ENCODE measurements around the gene CBX2.
"Not testable (repeated sequence)": the region's sequence is repeated elsewhere in the genome, so short reads cannot be mapped to it uniquely, and the experiment has no call there.

The CBX2 gene

DNA sequence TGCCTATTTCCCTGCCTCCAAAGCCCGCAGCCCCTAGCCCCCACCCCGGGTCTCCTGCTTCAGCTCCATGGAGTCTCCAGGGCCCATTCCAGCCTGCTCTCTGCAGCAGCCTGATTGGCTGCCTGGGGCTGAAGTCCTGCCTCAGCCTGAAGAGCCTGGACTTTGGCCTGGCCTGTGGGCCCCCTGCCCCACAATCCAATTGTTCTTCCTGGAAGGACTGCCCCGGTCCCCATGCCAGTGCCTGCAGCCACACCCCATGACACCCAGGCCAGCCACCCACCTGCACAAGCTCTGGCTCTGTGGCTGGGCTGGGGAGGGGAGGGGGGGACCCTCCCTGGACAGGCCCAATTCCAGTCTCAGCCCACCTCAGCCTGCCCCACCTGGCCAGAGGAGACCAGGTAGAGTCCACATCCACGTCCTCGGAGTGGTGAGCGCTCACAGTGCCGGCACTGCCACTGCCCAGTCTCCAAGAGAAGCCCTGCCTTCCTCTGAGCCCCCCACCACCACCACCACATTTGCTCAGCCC is 34.9 kb upstream of the CBX2 start:
- DNase-seq (ENCODE audit: low read depth) = no peak

DNA sequence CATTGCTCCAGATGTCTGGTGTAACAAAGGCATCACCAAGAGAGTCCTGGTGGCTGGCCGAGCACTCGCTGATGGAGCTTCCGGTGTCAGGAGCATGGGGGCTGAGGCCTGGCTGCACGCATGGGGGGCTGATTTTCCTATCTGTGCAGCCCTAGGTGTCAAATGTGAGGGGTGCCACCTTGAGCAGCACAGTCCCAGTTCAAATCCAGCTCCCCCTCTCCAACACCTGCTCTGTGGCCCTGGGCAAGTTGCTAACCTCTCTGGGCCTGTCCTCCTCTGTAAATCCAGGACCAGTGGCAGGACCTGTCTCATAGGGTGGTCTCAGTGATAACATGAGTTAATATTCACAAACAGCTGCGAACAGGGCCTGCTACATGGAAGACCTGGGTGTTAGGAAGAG is 34.3 kb upstream of the CBX2 start:
- DNase-seq (ENCODE audit: low read depth) = no peak

DNA sequence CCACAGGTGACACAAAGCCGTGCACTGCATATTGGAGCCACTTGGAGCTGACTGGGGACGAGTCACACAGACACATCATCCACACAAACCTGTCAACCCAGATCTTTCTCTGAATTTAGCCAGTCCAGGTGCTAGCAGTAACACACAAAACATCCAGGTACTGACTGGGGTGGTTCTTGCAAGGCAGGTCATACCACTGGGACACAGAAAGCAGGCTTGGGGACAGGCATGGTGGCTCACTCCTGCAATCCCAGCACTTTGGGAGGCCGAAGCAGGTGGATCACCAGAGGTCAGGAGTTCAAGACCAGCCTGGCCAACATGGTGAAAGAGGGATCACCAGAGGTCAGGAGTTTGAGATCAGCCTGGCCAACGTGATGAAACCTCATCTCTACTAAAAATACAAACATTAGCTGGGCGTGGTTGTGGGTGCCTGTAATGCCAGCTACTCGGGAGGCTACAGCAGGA is 32.3 kb upstream of the CBX2 start:
- no peak for DNase-seq (ENCODE audit: low read depth)

DNA sequence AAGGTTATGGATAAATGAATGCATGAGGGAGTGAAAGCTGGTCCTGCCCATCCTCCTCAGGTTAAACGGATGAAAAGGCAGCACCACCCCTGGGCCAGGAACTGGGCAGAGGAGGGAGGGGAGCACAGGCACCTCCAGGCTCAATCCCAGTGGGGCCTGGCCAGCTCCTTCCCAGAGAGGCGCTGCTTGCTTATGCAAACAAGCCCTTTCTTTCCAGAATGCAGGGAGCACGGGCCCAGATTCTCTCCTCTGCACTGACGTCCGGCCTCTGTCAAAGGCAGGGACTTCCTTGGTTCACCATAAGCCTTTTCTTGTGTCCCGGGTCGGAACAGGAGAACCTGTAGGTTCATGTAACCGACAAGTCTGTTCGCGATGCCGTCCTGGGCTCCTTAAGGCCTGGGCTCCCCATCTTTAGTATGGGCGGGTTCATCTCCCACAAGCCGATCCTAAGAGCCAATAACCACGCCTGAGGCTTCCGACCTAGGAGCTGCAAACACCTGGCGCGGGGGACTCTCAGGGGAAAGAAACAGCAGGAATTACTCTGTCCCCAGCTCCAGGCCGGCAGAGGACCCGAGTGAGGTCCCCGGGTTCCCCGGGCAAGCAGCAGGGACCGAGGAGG is 30.9 kb upstream of the CBX2 start:
- no peak for DNase-seq (ENCODE audit: low read depth)

DNA sequence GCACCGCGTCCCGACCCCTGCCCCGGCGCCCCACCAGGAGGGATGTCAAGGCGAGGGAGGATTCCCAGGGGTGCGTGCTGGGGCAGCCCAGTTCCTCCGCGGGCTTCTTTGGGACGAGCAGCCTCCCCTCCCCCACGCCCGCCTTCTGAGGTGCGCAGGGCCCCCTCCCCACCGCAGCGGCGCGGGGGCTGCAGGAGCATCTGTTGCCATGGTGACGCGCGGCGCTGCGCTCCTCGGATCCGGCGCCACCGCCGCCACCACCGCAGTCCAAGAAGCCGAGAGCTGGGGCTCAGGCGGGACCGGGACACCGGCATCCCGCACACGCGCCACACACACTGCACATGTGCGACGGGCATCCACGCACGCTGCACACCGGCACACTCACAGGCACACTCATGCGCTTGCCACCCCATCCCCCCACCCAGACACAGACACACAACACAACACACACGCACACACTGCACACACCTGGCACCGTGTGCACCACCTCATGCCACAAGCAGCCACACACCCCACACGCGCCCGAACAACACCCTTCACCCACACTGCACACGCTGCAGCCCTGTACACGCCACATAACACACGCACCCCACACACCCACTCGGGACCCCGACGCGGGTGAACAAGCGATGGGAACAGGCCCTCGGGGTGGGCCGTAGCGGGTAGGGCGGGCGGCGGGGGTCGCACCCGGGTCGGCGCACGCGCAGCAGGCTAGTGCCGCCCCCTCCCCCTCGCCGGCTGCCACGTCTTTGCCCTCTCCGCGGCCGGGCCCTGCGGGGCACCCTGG is 30.2 kb upstream of the CBX2 start:
- DNase-seq (ENCODE audit: low read depth) = no peak

DNA sequence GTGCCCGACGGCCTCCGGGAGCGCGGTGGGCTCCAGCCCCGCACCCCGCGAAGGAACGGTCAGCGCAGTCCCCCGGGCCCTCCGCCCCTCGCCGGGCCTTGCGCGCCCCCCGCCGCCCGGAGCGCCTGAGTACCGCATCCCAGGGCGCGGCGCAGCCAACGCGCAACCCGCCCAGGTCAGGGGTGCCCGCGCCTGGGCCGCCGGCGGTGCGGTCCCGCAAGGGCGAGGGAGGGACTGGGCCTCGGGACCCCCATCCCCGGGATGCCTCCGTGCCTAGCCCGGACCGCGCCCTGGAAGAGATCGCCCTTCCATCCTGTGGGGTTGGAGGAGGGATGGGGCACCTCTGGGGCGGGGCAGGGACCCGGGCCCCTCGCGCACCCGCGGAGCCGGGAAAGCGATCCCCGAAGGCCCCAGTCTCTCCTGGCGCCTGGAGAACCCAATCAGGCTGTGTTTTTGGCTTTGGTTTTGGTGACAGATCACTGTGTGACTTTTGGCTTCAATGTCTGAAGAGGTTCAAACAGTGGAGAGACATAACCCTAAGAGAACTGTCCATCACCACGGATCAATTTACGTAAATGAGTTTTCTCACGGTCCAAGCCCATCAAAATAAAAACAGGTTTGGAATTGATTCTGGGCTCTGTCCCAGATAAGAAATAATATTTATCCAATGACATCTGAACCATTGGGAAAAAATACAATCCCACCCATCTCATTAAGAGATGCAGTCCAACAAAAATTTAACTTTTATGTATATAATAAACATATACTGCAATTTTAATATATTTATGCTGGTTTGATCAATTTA is 29.5 kb upstream of the CBX2 start:
- no peak for DNase-seq (ENCODE audit: low read depth)

DNA sequence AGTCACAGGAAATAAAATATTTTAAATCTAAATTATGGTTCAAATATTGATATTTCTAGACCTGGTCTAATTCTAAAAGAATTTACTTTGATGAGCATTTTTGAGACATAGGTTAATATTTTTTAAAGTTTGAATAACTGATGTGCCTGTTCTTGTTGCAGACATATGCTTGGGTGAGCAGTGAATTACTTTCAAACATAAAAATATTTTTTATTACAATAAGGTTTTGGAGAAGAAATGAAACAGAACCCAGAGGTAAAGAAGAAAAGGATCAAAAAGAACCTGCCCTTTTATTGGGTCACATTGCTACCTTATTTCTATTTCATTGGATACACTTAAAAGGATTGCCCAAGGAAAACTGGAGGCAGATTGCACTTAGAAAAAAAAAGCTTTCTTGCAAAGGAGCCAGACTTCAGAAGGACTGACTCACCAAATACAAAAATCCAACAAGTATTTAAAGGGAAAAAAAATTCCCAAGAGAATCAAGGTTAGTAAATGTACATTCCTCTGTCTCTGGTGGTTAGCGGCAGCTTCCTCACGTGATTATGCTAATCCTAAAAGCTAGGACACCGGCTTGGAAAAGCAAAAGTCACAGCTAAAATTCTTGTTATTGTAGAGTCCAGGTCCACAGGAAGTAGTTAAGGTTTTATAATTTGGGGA is 28.7 kb upstream of the CBX2 start:
- DNase-seq (ENCODE audit: low read depth) = no peak

DNA sequence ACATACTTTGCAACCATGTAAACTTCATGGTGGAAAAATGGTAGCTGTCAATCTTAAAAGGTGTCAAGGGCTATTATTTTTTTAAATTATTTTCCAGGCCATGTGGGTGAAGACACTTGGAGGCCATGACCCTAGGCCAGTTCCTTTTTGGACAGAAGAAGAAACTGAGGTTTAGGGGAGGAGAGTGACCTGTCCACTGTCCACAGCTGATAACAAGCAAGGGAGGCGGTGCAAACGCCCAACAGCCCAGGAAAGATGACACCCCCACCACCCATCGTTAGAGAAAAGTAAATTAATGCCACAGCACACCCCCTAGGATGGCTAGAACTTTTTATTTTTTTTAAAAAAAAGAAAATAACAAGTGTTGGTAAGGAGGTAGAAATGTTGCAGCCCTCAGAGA is 28.0 kb upstream of the CBX2 start:
- DNase-seq (ENCODE audit: low read depth) = no peak

DNA sequence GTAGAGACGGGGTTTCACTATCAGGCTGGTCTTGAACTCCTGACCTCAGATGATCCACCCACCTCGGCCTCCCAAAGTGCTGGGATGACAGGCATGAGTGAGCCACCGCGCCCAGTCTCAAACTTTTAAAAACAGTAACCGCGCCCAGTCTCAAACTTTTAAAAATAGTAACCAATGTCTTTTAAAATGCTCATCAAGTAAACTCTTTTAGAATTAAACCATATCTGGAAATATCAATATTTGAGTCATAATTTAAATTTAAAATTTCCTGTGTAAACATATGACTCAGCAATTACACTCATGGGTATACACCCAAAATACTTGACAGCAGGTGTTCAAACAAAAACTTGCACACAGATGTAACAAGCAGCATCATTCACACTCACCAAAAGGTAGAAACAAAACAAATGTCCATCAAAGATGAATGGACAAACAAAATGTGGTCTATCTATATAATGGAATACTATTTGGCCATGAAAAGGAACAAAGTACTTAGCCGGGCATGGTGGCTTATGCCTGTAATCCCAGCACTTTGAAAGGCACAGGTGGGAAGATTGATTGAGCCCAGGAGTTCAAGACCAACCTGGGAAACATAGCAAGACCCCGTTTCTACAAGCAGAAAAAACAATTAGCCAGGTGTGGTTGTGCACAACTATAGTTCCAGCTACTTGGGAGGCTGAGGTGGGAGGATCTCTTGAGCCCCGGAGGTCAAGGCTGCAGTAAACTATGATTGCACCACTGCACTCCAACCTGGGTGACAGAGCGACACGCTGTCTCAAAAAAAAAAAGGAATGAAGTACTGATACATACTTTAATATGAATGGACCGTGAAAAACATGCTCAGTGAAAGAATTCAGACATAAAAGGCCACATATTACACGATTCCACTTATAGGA is 27.1 kb upstream of the CBX2 start:
- no peak for DNase-seq (ENCODE audit: low read depth)

DNA sequence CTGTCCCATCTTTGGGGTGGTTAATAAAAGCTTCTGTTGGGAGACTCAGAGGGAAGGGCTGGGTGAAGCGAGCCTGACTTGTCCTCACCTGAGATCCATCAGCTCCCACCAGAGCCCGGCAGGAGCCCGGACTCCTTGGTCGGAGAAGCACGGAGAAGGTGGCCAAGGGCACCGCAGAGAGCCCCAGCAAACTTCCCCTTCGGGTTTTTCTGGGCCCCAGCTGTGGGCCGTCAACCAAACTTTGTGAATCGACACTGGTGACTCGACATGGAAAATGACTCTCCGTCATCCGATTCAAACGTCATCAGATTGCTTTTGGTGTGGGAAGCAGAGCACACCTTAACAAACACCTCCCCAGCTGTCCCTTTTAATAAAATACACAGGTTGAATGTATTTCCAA is 25.8 kb upstream of the CBX2 start:
- no peak for DNase-seq (ENCODE audit: low read depth)

DNA sequence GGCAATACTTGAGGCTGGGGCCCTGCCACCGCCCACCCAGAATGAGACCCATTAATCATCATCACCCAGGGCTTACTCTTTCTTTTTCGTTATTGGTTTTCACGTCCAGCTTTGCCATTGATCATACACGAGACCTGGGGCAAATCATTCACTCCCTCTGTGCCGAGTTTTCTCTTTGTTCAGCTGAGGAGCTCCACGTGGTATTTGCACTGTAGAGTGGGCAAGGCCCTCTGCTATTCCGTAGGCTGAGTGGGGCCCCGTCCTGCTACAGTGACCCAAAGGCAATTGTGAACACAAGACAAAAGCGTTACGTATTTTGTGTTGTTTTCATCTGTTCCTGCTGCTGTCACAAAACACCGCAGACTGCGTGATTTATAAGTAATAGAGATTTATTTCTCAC is 23.6 kb upstream of the CBX2 start:
- DNase-seq (ENCODE audit: low read depth) = no peak

DNA sequence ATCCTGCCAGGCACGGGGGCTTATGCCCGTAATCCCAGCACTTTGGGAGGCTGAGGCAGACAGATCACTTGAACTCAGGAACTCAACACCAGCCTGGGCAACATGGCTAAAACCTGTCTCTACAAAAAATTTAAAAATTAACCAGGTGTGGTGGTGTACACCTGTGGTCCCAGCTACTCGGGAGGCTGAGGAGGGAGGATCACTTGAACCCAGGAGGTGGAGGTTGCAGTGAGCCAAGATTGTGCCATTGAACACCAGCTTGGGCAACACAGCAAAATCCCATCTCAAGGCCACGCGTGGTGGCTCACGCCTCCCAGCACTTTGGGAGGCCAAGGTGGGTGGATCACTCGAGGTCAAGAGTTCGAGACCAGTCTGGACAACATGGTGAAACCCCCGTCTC is 23.0 kb upstream of the CBX2 start:
- not testable (repeated sequence) for DNase-seq (ENCODE audit: low read depth)

DNA sequence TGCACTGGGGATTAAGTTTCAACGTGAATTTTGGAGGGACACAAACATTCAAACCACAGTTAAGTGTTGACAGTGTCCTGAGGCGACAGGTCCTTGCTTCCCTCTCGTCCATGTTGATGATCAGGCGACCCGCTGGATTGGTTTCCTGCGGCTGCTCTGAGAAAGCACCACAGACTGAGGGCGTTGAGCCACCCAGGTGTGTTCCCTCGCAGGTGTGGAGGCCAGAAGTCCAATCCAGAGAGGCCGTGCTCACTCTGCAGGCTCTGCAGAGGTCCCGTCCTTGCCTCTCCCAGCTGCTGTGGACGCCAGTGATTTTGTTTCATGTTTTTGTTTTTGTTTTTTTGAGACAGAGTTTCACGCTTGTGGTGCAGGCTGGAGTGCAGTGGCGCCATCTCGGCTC is 22.4 kb upstream of the CBX2 start:
- no peak for DNase-seq (ENCODE audit: low read depth)

DNA sequence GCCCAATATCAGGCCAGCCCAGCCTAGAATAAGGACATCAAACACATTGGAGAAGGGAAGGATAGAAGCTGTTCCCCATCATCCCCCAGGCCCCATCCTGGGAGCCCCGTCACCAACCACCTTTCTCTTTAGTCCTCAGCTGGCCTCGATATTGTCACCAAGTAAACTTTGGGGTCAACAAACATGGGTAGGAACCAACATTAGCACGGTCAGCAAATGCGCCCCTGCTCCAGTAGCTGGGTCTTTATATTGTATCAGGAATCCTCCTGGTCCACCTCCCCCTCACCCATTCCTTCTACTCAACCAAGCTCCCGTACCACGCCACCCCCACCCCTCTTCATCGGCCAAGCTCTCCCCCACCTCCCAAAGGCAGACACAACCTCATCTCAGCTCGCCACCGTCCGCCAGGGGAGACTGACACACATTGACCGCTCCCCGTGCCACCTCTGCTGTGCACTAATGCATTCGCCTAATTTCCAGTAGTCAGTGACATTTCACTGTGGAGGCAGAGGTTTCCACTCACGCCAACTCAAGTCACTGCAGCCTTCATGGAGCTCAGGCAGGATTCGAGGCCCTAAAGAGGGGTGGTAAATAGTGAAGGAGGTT is 20.7 kb upstream of the CBX2 start:
- no peak for DNase-seq (ENCODE audit: low read depth)

DNA sequence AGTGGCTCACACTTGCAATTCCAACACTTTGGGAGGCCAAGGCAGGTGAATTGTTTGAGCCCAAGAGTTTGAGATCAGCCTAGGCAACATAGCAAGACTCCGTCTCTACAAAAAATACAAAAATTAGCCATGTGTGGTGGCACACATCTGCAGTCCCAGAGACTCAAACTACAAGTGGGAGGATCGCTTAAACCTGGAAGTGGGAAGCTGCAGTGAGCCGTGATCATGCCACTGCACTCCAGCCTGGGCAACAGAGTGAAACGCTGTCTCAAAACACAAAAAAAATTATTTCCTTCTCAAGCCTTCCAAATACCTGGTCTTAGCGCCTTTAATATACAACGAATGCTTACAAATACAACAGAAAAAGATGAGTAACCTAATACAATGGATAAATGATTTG is 19.7 kb upstream of the CBX2 start:
- no peak for DNase-seq (ENCODE audit: low read depth)

DNA sequence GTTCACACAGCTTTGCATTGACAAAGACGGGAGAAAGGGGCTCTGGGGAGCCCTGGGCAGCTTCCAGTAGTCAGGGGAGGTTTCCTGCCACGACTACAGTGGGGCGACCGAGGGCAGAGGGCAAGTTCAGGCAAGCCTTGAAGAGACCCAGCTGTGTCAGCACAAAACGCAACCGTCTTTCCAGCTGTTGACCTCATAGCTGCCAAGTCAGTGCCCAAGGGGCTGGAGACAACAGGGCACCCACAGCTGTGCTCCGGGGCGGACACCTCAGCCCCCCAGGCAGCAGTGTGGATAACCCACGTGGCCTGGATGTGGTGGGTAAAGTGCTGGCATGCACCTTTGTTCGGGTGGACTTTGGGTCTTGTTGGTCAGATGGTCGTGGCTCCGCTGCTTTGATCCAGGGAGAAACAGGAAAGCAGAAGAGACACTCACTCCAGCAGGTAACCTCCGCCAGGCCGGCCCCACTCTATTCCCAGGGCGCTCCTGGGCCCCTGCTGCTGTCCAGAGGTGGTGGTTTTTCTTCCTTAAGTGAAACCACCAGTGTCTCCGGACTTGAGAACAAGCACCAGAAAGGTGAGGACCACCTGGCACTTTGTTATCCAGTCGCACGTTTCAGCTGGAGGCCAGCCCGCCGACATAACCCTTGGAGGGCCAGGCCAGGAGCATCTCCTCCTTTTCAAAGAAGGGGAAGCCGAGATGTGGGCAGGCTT is 17.6 kb upstream of the CBX2 start:
- DNase-seq (ENCODE audit: low read depth) = no peak

DNA sequence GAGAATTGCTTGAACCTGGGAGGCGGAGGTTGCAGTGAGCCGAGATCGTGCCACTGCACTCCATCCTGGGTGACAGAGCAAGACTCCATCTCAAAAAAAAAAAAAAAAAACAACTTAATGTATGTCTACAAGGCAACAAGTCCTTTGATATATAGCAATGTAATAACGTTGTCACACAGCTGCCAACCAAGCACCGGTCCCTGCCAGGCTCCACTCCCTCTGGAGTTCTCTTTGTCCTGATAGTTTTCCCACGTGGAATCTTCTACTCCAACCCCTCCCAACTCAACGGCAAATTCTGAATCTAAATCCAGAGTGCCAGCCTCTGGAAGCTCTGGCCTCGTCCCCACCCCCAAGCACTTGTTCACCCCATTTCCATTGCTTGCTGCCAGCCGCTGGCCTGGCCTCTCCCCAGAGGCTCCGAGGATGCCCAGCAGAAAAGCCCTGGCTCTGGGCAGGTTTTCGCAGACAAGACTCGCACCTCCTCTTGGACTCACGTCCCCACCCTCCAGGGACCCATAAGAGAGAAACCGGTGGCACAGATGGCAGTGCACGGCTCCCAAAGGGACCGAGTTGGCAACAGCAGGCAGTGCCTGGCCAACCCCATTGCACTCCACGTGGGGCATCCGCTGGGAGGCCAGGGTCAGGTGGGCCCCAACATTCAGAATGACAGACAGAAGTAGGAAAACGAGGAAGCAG is 15.9 kb upstream of the CBX2 start:
- no peak for DNase-seq (ENCODE audit: low read depth)

DNA sequence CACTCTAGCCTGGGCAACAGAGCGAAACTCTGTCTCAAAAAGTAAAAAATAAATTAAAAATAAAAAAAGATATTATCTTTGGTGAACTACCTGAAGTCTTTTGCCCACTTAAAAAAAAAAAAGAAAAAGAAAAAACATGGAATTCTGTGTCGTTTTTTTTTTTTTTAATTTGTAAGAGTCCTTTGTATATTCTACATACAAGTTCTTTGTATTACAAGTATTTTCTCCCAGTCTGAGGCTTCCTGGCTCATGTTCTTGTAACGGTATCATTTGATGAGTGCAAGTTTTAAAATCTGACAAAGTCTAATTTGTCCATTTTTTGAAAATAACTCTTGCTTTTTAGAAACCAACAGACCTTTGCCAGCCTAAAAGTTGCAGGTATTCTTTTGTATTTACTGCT is 12.2 kb upstream of the CBX2 start:
- no peak for DNase-seq (ENCODE audit: low read depth)
